HL-60/S4 treated with phorbol 12-myristate 13-acetate at 8.2 ng/mL for 4 days and 3 days (cell line): ENCODE data around the gene TNFRSF1A.
"Not testable (repeated sequence)": the region's sequence is repeated elsewhere in the genome, so short reads cannot be mapped to it uniquely, and the experiment has no call there.

Experiments
- in situ Hi-C: fragments of 300-500 bp; cut with MboI; formaldehyde crosslinking; loops from 2 replicates; pipeline ENCODE4 v1.15.0; 2022; ENCODE audit warnings: low sequenced_read_pairs

The TNFRSF1A gene

DNA sequence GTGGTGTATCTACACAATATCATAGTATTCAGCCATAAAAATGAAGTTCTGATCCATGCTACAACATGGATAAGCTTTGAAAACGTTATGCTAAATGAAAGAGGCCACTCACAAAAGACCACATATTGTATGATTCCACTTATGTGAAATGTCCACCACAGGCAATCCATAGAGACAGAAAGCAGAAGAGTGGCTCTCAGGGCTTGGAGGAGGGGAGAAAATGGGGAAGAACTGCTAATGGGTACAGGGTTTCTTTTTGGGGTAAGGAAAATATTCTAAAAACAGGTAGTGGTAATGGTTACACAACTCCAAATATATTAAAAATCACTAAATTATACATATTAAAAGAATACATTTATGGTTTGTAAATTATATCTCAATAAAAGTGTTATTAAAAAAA lies 17.0 kb upstream of the TNFRSF1A start:
- in situ Hi-C loops, result no loop called here

DNA sequence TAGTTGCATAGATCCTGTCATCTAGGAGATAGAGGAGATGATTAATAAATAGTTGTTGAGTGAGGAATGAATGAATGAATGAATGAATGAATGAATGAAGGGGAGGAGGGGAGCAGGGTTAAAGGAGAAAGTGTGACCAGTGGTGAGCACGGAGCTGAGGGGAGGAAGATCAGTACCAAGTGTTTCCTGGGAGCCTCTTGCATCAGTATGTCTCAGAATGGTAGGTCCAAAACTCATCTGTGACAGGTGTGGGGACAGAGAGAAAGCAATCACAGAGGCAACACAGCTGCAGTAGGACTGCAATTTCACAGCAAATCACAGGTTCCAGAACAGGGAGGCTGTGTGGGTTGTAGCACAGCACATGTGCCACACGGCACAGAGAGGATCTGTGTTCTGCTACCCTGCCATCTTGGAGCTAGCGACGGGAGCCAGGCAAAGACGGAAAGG lies 14.5 kb upstream of the TNFRSF1A start:
- in situ Hi-C loops, result no loop called here

DNA sequence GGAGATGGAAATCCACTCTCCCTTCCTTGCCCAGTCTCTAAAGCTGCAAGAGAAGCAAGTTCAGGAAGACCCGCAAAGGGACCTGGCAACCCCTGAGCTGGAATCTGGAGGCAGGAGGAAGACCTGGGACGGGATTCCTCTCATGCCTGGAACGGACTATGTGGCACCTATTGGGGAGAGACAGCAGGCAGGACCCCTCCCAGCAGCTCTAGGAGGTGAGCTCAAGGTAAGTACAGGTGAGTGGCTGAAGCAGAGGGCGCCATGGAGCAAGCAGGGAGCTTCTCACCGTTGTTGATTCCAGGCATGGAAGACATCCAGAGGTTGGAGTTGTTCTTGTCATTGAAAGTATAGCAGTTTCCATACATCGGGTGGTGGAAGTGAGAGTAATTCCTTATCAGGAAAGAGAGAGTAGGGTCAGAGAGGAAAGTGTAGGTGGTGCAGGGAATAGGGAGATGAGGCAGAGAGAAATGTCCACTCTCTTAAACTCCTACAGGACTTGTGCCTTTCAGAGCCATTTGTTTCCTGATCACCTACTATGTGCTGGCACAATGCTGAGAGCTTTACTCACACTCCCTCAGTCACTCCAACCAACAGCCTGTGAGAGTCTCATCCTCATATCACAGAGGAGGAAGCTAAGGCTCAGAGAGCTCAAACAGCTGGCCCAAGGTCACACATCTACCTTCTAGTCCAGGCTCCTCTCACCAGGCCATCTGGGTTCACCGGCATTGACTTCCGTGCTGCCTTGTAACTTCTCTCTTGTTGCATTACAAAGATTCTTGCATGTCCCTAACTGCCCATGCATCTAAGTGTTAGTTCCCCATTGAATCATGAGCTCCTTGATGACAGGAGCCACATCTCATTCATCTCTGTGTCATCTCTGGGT lies 13.9 kb upstream of the TNFRSF1A start:
- in situ Hi-C loops, result no loop called here

DNA sequence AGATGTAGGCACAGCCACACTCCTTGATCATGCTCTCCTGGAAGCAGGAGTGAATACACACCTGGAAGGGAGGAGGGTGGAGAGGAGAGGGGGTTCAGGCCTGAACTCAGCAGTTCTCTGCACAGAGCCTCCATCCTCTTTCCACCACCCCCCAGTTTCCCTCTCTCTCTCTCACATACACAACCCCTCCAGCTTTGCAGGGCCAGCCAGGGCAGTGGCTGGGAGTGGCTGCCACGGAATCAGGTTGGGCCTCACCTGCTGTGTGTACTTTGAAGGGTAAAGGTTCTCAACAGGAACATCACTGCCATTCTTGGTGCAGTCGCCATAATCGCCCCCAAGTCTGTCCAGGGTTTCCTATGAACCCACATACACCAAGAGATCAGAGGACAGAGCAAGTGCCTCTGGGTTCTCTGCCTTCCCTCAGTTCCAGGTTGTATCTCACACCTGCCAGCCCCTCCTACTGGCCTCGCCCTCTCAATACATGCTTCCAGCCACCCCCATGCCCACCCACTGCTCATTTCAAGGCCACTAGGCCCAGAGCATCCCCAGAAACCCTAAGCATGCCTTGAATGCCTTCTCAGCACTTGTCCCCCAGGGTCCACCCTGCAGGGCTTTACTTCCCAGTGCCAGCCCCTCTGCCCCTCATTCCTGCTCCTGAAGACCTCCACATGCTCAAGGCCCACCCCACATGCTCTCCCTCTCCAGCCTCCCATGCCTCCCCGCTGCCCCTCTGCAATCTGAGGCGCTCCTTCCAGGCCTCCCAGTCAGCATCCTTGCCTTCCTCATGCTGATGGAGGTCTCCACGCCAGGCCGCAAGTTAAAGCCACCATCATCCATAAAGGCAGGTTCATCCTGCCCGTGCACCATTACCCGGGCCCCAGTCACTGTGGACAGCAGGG lies 12.9 kb upstream of the TNFRSF1A start:
- in situ Hi-C loops, result no loop called here

DNA sequence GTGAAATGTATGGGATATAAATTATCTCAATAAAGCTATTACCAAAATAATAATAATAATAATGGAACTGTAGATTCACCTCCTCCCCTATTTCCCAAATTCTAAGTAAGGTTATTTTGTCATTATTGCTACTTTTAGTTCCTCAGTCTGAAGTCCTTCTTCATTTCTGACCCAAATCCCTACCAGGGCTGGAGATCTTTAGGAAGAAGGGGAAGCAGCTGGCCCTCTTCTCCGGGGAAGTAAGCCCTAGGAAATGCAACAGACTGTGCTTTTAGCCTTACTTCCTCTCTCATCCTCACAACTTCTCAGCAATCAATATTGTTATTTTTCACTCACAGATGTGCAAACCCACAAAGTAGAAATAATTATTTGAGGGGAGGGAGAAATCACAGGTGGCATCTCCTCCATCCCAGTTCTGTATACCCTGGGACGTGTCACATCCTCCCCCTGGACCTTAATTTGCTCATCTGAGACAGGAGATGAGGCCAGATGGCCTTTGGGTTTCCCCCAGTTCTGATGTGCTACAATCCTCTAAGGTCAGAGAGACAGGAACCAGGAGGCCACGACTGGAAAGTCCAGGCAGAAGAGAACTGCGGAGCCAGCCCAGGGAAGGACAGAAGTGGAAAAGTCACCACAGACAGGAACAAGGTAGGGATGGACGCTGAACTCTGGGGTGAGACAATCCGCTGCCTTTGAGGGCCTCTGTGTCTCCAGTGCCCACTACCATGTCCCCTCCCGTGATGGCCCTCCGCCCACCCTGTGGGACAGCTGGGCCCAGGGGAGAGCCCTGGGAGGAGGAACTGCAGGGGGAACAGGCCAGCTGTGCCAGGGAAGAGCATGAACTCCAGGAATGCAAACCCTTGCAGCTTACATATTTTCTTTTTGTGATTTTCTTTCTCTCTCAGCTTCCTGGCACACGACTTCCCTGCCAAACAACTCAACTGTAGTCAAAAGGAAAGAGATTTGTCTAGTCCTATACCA lies 10.6 kb upstream of the TNFRSF1A start:
- in situ Hi-C loops, result no loop called here

DNA sequence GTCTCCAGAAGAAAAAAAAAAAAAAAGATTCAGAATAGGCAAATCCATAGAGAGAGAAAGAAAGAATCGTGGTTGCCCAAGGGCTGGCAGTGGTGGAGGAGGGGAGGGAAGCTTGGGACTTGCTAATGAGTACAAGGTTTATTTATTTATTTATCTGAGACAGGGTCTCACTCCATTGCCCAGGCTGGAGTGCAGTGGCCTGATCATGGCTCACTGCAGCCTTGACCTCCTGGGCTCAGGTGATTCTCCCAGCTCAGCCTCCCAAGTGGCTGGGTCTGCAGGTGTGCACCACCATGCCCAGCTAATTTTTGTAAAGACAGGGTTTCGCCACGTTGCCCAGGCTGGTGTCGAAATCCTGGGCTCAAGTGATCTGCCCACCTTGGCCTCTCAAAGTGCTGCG lies 9.7 kb upstream of the TNFRSF1A start:
- in situ Hi-C loops, result no loop called here

DNA sequence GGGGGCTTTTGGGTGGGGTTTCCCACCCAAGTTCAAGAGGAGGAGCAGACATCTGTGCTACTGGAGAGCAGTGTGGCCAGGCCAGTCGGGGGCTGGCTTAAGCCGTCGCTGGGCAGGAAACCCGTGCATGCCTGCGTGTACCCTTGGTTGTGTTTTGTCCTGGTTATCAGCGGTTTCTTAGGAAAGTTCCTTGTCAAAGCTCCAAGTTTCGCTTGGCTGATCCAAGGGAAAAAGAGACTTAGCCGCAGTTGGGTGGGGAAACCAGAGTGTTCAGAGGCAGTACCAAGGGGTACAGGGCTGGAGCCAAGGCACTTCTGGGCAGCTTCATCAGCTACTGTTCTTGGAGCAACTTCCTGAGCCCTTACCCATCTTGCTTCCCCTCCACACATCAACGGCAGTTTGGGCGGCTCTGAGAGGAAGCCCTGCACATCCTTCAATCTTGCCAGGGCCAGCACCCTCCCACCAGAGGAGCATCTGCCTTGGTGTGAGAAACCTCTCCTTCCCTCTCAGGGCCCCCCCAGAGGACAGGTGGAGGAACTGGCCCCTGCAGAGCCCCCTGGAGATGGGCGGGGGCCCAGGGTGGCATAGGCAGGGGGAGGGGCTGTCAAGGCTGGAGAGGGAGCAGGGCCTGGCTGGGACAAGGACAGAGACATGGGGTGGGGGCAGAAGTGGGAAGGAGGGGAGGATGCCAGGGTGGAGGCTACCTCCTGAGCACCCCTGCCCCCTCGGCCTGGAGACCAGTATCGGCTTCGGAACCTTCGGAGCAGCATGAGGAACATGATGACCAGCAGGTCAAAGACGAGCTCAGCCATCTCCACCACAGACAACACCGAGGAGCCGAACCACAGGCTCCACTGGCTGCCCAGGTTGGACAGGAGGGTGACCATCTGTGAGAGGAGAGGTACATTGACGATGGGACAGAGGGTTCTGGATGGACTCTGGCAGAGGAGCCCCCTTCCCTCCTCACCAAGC lies 5.8 kb upstream of the TNFRSF1A start:
- in situ Hi-C loops, result no loop called here

DNA sequence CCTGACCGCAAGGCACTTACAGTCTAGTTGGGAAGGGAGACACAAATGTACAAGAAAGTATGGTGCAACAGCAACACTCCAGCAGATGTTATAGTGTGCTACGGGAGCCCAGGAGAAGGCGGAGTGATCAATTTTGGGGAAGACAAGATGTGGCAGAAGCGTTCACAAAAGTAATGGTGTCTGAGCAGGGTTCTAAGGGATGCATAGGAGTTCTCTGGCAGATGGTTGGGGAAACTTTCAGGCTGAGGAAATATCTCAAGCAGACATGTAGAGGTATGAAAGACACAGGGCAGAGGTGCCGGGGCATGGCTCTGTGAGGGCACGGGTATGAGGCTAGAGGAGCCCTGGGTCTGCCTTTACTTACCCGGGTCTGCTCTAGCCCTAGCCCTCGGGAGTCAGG lies 5.1 kb upstream of the TNFRSF1A start:
- in situ Hi-C loops, result no loop called here

DNA sequence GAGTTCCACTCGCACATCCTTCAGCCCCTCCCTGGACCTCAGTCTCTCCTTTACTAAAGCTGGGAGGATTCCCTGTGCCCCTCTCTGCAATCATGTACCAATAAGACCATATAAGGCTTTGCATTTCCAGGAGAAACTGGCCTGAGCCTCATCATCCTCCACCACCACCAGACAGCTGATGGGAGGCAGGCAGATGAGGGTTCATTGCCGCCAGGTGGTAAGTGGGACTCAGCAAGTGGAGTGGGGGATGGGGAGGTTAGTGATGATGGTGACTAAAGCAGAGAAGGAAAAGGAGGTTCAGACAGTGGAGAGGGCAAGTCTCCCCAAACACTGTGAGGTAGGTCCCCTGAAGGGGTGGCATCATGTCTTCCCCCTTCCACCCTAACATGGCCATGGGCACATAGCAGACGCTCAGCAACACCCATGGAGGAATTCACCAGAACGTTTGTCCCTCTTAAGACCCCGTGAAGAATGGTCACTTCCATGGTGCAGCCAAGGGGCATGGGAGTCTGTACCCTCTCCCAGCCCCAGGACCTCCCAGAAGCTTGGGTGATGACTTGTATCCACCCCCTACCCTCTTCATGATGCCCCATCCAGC lies 4.5 kb upstream of the TNFRSF1A start:
- in situ Hi-C loops, result no loop called here

DNA sequence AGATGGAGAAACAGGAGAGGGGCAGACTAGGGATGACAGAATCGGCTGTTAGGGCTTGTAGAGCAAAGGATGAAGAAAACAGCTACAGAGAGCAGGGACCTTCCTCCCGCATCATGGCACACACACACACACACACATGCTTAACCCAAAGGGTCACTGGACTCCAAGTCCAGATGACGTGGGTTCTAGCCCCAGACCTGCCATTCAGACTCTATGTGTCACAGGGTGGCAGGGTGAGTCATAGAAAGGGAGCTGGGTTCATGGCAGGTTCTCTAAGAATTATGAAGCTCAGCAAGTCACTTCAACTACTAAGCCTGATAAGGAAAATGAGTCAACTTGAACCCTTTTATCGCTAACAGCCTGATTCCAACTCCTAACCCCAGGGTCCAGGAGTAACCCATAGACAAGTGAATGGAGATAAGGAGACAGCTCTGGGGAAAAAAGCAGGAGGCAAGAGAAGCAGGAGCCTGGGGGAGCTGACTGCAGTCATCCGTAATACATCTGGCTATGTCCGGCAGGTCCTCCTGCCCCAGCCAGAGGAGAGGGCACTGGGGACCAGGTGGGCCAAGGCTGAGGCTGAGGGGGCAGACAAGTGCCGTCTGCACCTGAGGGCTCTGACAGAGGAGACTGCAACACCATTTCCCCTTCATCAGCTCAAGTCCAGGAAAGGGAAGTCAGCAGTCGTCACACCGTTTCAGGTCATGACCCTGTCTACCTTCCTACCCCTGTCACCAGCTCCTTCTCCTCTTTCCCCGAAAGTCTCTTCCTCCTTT lies 3.6 kb upstream of the TNFRSF1A start:
- in situ Hi-C loops, result no loop called here

DNA sequence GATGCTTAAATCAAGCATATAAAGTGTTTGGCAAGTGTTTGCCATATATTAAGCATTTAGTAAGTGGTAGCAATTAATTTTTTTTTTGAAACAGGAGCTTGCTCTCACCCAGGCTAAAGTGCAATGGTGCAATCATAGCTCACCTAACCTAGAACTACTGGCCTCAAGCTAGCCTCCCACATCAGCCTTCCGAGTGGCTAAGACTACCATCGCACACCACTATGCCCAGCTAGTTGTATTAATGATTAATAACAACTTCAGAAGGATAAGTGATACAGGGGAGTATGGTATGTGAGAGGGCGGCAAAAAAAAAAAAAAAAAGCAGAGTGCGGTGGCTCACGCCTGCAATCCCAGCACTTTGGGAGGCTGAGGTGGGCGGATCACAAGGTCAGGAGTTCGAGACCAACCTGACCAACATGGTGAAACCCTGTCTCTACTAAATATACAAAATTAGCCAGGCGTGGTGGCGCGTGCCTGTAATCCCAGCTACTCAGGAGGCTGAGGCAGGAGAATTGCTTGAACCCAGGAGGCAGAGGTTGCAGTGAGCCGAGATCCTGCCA lies 2.3 kb upstream of the TNFRSF1A start:
- in situ Hi-C loops, result not testable (repeated sequence)

DNA sequence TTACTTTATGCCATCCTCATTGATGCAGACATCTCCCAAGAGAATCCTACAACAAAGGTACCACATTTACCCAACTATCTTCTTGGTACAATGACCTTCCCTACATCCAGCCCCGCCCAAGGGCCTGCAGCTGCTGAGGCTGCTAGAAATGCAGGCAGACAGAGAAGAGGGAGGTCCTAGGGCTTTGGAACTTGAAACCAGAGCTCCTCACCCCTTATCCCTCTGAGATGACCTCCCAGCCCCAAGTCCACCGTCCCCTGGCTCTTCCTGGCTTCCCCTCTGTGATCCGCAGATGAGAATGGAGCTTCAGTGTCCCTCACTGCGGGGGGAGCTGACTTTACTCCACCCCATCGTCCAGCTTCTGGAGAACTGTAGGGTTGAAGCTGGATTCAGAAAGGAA lies 1.6 kb upstream of the TNFRSF1A start:
- in situ Hi-C loops, result no loop called here

DNA sequence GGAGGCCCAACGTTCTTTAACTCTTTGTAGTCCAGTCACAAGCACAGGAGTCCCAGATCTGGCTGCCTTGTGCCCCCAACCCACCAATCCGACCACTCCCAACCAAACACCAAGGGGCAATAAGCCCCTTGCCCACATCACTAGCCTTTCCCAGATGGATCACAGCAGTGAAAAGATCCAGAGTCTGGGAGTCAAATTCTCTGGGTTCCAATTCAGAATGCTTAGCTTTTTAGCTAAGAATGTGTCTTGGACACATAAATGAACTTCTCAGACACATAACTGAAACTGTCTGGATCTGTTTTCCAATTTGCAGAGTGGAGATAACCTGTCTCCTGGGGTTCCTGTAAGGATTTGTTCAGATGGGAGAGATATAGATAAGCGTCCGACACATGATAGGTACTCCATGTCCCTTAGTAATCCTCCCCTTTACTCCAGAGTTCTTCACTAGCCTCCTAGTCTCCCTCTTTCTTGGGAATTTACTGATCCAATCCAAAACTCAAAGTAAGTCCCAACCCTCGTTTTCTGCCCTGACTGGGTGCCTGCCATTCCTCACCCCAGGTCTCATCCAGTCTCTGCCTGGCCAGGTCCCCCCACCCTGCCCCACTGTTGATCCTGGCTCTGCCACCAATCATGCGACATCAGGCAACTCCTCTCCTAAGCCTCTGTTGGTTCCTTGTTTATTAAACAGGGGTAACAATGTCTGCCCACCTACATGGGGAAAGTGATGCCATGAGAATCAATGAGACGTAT lies 439 bp upstream of the TNFRSF1A start:
- in situ Hi-C loops, result no loop called here

DNA sequence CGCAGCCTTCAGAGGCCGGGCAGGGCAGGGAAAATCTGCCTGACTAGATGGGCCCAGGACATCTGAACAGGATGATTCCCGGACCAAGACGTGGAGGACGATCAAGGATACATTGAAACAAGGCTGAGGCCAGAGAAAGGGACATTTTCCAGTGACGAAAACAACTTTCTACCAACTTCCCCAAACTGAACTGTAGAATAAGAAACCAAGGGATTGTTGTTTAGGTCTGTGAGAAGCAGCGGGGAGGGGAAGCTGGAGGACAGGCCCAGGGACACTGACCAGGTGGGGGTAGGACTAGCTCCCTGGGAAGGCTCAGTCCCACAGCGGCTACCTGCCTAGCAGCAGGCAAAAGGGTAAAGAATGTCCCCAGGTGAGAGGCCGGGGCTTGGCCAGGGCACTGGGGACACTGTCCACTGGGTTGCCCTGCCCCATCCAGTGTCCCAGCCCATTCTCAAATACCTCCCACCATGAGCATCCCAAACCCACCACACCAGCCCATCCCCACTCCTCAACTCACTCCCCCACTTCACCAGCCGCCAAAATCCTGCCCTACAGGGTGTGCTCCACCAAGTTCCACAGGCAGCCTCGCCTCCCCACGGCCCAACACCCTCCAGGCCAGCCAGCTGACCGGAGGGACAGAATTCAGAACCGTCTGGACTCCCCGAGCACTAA lies 995 bp downstream of the TNFRSF1A start:
- in situ Hi-C loops, result no loop called here

DNA sequence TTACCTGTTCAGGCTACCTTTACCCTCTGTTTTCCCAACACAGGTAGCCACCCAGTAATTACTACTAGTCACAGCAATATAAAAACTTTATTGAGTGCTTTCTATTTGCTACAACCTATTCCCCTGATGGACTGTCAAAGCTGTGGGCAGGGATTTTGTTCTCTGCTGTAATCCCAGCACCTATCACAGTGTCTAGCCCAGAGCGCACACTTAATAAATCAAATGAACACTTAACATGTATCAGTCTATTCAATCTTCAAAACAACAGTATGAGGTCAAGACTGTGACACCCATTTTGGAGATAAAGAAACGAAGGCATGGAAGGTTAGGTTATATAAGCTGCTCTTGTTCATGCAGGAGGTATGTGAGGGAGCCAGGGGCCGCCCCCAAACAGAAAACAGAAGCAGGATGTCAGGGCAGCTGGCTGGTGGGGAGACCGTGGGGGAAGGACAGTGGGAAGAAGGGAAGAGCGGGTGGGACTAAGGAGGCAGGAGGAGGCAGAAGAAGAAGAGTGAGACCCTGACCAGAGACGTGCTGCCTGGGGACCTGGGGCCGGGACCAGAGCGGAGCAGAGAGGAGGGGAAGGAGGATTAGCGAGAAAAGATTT lies 1.7 kb downstream of the TNFRSF1A start:
- in situ Hi-C loops, result no loop called here

DNA sequence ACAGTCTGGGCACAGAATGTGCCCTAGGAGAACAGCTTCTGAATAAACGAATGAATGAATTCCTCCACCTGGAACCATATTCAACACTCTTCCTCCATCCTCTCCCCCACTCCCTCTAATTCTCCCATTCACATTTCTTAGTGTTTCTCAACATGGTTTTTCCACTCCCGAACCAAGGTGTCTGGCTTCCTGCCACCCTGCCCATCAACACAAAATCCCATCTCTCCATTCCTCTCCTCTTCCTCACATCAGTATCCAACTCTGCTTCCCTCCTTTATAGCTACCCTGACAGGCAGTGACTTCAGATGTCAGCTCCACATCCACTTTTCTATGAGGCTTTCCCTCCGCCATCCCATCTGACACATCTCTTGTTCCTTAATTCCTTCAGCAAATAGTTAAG lies 2.9 kb downstream of the TNFRSF1A start:
- in situ Hi-C loops, result no loop called here
